ENCODE measurements around the gene PBX1. TPM values are rescaled to one million over a fixed set of nuclear protein-coding genes. Genes with fewer than 3 reads are reported as not detected.

Gene PBX1
- total RNA-seq, 3 donors from 2014 or later (not counting 1 experiment from before 2014, with no cell fraction given): 0.54 to 3.5 (median 1.4) TPM

GRCh38 chr1:164577291-164577690 lies 18.3 kb downstream of the PBX1 start:
- Histone ChIP-seq H3K27ac (ENCODE audit: low read length) (no peak overlapping the region), H3K9me3 (ENCODE audit: control insufficient read depth, insufficient read depth, low read length) (no peaks in the 10 kb centered on the region), H3K36me3 (ENCODE audit: control insufficient read depth, insufficient read depth, low read length) (no peaks in the 10 kb centered on the region), H3K4me1 (ENCODE audit: control insufficient read depth, insufficient read depth, low read length) (no peaks in the 10 kb centered on the region), H3K4me3 (ENCODE audit: low read length) (no peak overlapping the region), H3K27me3 (ENCODE audit: control insufficient read depth, insufficient read depth, low read length) (no peaks in the 10 kb centered on the region)
- Mint-ChIP-seq H3K27me3 (ENCODE audit: low read depth in 2 of 2) (peaks cover 9 to 15% of the 10 kb centered on the region in 2 donors), H3K27ac (no peak overlapping the region), H3K4me1 (no peaks in the 10 kb centered on the region), H3K9me3 (no peaks in the 10 kb centered on the region), H3K4me3 (no peak overlapping the region), H3K36me3 (no peaks in the 10 kb centered on the region)
- intact Hi-C loops (cut with micrococcal nuclease): no loop called here
- WGBS (ENCODE audit: insufficient coverage): 89% methylated on average over 3 of the region's 3 CpGs
- TF ChIP-seq CTCF (IDR thresholded peaks at IDR 0.05): no peak
- ATAC-seq: no peak
- DNase-seq: no peak

GRCh38 chr1:164578479-164579200 lies 19.7 kb downstream of the PBX1 start:
- WGBS (ENCODE audit: insufficient coverage): 86% methylated on average over 4 of the region's 4 CpGs
- peaks cover 5 to 17% of the 10 kb centered on the region in 2 donors for H3K27me3 Mint-ChIP-seq (ENCODE audit: low read depth in 2 of 2)
- no peak overlapping the region for H3K4me3 ChIP-seq (ENCODE audit: low read length)
- no peaks in the 10 kb centered on the region for H3K9me3 ChIP-seq (ENCODE audit: control insufficient read depth, insufficient read depth, low read length)
- H3K4me1 ChIP-seq (ENCODE audit: control insufficient read depth, insufficient read depth, low read length): no peaks in the 10 kb centered on the region
- no peak overlapping the region for H3K4me3 Mint-ChIP-seq
- no peak for DNase-seq
- TF ChIP-seq CTCF (IDR thresholded peaks at IDR 0.05): no peak
- no peak for ATAC-seq
- no peaks in the 10 kb centered on the region for H3K36me3 ChIP-seq (ENCODE audit: control insufficient read depth, insufficient read depth, low read length)
- H3K27ac Mint-ChIP-seq: no peak overlapping the region
- H3K4me1 Mint-ChIP-seq: no peaks in the 10 kb centered on the region
- intact Hi-C loops (cut with micrococcal nuclease): no loop called here
- no peaks in the 10 kb centered on the region for H3K36me3 Mint-ChIP-seq
- H3K27me3 ChIP-seq (ENCODE audit: control insufficient read depth, insufficient read depth, low read length): no peaks in the 10 kb centered on the region
- H3K27ac ChIP-seq (ENCODE audit: low read length): no peak overlapping the region
- H3K9me3 Mint-ChIP-seq: no peaks in the 10 kb centered on the region

GRCh38 chr1:164579381-164579780 lies 20.4 kb downstream of the PBX1 start:
- no peaks in the 10 kb centered on the region for H3K36me3 Mint-ChIP-seq
- H3K36me3 ChIP-seq (ENCODE audit: control insufficient read depth, insufficient read depth, low read length): no peaks in the 10 kb centered on the region
- no peak overlapping the region for H3K27ac ChIP-seq (ENCODE audit: low read length)
- H3K4me1 Mint-ChIP-seq: no peaks in the 10 kb centered on the region
- no peaks in the 10 kb centered on the region for H3K9me3 ChIP-seq (ENCODE audit: control insufficient read depth, insufficient read depth, low read length)
- no peaks in the 10 kb centered on the region for H3K9me3 Mint-ChIP-seq
- H3K4me3 ChIP-seq (ENCODE audit: low read length): no peak overlapping the region
- peaks cover 0 to 9% of the 10 kb centered on the region in 2 donors for H3K27me3 Mint-ChIP-seq (ENCODE audit: low read depth in 2 of 2)
- no peaks in the 10 kb centered on the region for H3K27me3 ChIP-seq (ENCODE audit: control insufficient read depth, insufficient read depth, low read length)
- H3K27ac Mint-ChIP-seq: no peak overlapping the region
- H3K4me1 ChIP-seq (ENCODE audit: control insufficient read depth, insufficient read depth, low read length): no peaks in the 10 kb centered on the region
- intact Hi-C loops (cut with micrococcal nuclease): no loop called here
- no peak overlapping the region for H3K4me3 Mint-ChIP-seq
- ATAC-seq: no peak
- DNase-seq: no peak
- WGBS (ENCODE audit: insufficient coverage): 90% methylated on average over 4 of the region's 4 CpGs
- no peak for TF ChIP-seq CTCF (IDR thresholded peaks at IDR 0.05)

- H3K4me1 Mint-ChIP-seq: no peaks in the 10 kb centered on the region
These were observed 22.8 kb downstream of the PBX1 start for GRCh38 chr1:164581762-164582161.

More at GRCh38 chr1:164581762-164582161, 22.8 kb downstream of the PBX1 start:
- Mint-ChIP-seq H3K9me3 (no peaks in the 10 kb centered on the region), H3K27ac (no peak overlapping the region), H3K4me3 (no peak overlapping the region), H3K27me3 (ENCODE audit: low read depth in 2 of 2) (peaks cover 9 to 21% of the 10 kb centered on the region in 2 donors), H3K36me3 (no peaks in the 10 kb centered on the region)
- TF ChIP-seq CTCF (IDR thresholded peaks at IDR 0.05): no peak
- Histone ChIP-seq H3K36me3 (ENCODE audit: control insufficient read depth, insufficient read depth, low read length) (no peaks in the 10 kb centered on the region), H3K9me3 (ENCODE audit: control insufficient read depth, insufficient read depth, low read length) (no peaks in the 10 kb centered on the region), H3K4me3 (ENCODE audit: low read length) (no peak overlapping the region), H3K27me3 (ENCODE audit: control insufficient read depth, insufficient read depth, low read length) (no peaks in the 10 kb centered on the region), H3K27ac (ENCODE audit: low read length) (no peak overlapping the region), H3K4me1 (ENCODE audit: control insufficient read depth, insufficient read depth, low read length) (no peaks in the 10 kb centered on the region)
- WGBS (ENCODE audit: insufficient coverage): no CpG with 5 or more reads among the region's 1 CpG
- intact Hi-C loops (cut with micrococcal nuclease): no loop called here
- ATAC-seq (no peak), DNase-seq (no peak)
